Measurements from ENCODE around the gene ARHGAP42. TPM values are rescaled to one million over a fixed set of nuclear protein-coding genes. Genes with fewer than 3 reads are reported as not detected.

ARHGAP42 gene
- polyA plus RNA-seq, 1 donor (not counting 4 experiments of a cell fraction or from before 2014, with no cell fraction given), result 5.5 TPM

GRCh38 chr11:100847696-100848216, 160.7 kb downstream of the ARHGAP42 start:
- Histone ChIP-seq H2AFZ (ENCODE audit: control insufficient read depth, low read length) (no peak overlapping the region), H3K79me2 (ENCODE audit: control insufficient read depth, insufficient read depth, low read length) (no peaks in the 10 kb centered on the region), H3K9me3 (ENCODE audit: control insufficient read depth, low read depth, low read length) (no peaks in the 10 kb centered on the region), H3K9me1 (ENCODE audit: control insufficient read depth, extremely low read depth, insufficient read depth, low read length) (no peaks in the 10 kb centered on the region), H3K4me1 (ENCODE audit: control insufficient read depth, extremely low read depth, insufficient read depth, low read length) (peaks cover 10% of the 10 kb centered on the region), H3K9ac (ENCODE audit: control insufficient read depth, extremely low read depth, insufficient read depth, low read length) (no peak overlapping the region), H3K27me3 (ENCODE audit: control insufficient read depth, extremely low read depth, insufficient read depth, low read length) (no peaks in the 10 kb centered on the region), H3K4me2 (ENCODE audit: control insufficient read depth, extremely low read depth, insufficient read depth, low read depth, low read length) (no peak overlapping the region), H3K27ac (ENCODE audit: control insufficient read depth, insufficient read depth, low read length) (no peak overlapping the region), H3K4me3 (ENCODE audit: control insufficient read depth in 2 of 3, extremely low read depth in 1 of 3, insufficient read depth in 2 of 3, low read depth in 1 of 3, low read length in 3 of 3) (no peak overlapping the region), H3K36me3 (ENCODE audit: control insufficient read depth in 2 of 2, extremely low read depth in 1 of 2, insufficient read depth in 2 of 2, low read length in 2 of 2) (no peaks in the 10 kb centered on the region), H4K20me1 (ENCODE audit: control insufficient read depth, extremely low read depth, insufficient read depth, low read length) (no peaks in the 10 kb centered on the region)
- no peak for FAIRE-seq
- TF ChIP-seq CTCF (optimal IDR thresholded peaks at IDR 0.05 in 1 of 3, IDR thresholded peaks at IDR 0.05 in 1 of 3, conservative IDR thresholded peaks at IDR 0.05 in 1 of 3; ENCODE audit: extremely low read depth in 1 of 3, insufficient read depth in 2 of 3, low read length in 3 of 3) (no peak), EZH2 (IDR thresholded peaks at IDR 0.05; ENCODE audit: low read length) (no peak)
- dilution Hi-C loops (cut with MboI; ENCODE audit: extremely low pct_ligation_motif_present, low sequenced_read_pairs), result no loop called here
- no peak for DNase-seq (ENCODE audit: low read depth, low spot score)

GRCh38 chr11:100849009-100849900, 162.2 kb downstream of the ARHGAP42 start:
- H3K9ac ChIP-seq (ENCODE audit: control insufficient read depth, extremely low read depth, insufficient read depth, low read length), result no peak overlapping the region
- H3K4me2 ChIP-seq (ENCODE audit: control insufficient read depth, extremely low read depth, insufficient read depth, low read depth, low read length), result no peak overlapping the region
- DNase-seq (ENCODE audit: low read depth, low spot score) (no peak), FAIRE-seq (no peak)
- H3K36me3 ChIP-seq (ENCODE audit: control insufficient read depth in 2 of 2, extremely low read depth in 1 of 2, insufficient read depth in 2 of 2, low read length in 2 of 2), result no peaks in the 10 kb centered on the region
- H2AFZ ChIP-seq (ENCODE audit: control insufficient read depth, low read length), result no peak overlapping the region
- H3K79me2 ChIP-seq (ENCODE audit: control insufficient read depth, insufficient read depth, low read length), result no peaks in the 10 kb centered on the region
- dilution Hi-C loops (cut with MboI; ENCODE audit: extremely low pct_ligation_motif_present, low sequenced_read_pairs), result no loop called here
- H3K9me3 ChIP-seq (ENCODE audit: control insufficient read depth, low read depth, low read length), result no peaks in the 10 kb centered on the region
- no peaks in the 10 kb centered on the region for H3K27me3 ChIP-seq (ENCODE audit: control insufficient read depth, extremely low read depth, insufficient read depth, low read length)
- H3K9me1 ChIP-seq (ENCODE audit: control insufficient read depth, extremely low read depth, insufficient read depth, low read length), result no peaks in the 10 kb centered on the region
- H3K4me3 ChIP-seq (ENCODE audit: control insufficient read depth in 2 of 3, extremely low read depth in 1 of 3, insufficient read depth in 2 of 3, low read depth in 1 of 3, low read length in 3 of 3), result no peak overlapping the region
- no peak overlapping the region for H3K27ac ChIP-seq (ENCODE audit: control insufficient read depth, insufficient read depth, low read length)
- no peaks in the 10 kb centered on the region for H4K20me1 ChIP-seq (ENCODE audit: control insufficient read depth, extremely low read depth, insufficient read depth, low read length)
- peaks cover 10% of the 10 kb centered on the region for H3K4me1 ChIP-seq (ENCODE audit: control insufficient read depth, extremely low read depth, insufficient read depth, low read length)
- TF ChIP-seq CTCF (optimal IDR thresholded peaks at IDR 0.05 in 1 of 3, IDR thresholded peaks at IDR 0.05 in 1 of 3, conservative IDR thresholded peaks at IDR 0.05 in 1 of 3; ENCODE audit: extremely low read depth in 1 of 3, insufficient read depth in 2 of 3, low read length in 3 of 3) (no peak), EZH2 (IDR thresholded peaks at IDR 0.05; ENCODE audit: low read length) (no peak)
